K562 (cell line): Measurements from ENCODE around the gene FHIT. TPM values are rescaled to one million over a fixed set of nuclear protein-coding genes. Genes with fewer than 3 reads are reported as not detected.

Source experiments
- ATAC-seq: fragments of 200-7000 bp; cut with Tn5 transposase; 3 replicates; pipeline ENCODE4 v1.9.1; 2020; ENCODE audit warnings: moderate library complexity
- BruUV-seq: library from RNA; stranded (reverse); fragments of 400-500 nt; replicated peaks from 2 replicates; lab custom pipeline; 2021; lab: Mats Ljungman, UMichigan
- CTCF ChIA-PET: fragments of 300-600 bp; formaldehyde crosslinking; extraction: SDS; loops from one replicate; lab custom pipeline; 2021; ENCODE audit warnings: low intra/inter-chr PET ratio; lab: Yijun Ruan, JAX
- POLR2A ChIA-PET: fragments of 300-600, 350-650 bp; sonication (Branson Sonifier 250); formaldehyde crosslinking; extraction: SDS; loops from one replicate; lab custom pipeline; 2021; ENCODE audit warnings: antibody characterized with exemption, inconsistent platforms; lab: Yijun Ruan, JAX
- DNase-seq, 4 experiments: peaks; one replicate each; pipeline versions ENCODE4 v3.0.0 to v3.0.0-alpha.2; 2011 to 2018; ENCODE audit warnings: low spot score in 3 of 4, mixed read lengths in 3 of 4; ENCODE audit errors: extremely low read depth in 1 of 4
- FAIRE-seq: peaks from 2 replicates; lab custom pipeline; 2011; peaks lifted over from hg19 to GRCh38; lab: Jason Lieb, UNC
- H2AFZ ChIP-seq: 2 replicates; pipeline ENCODE4 v1.6.0; 2011; ENCODE audit warnings: low read depth, low read length, control low read depth, inconsistent platforms
- H3K27ac ChIP-seq: fragments of 200-600 bp; 3 replicates; pipeline ENCODE4 v1.8.0; 2011; ENCODE audit warnings: low read depth, mild to moderate bottlenecking, control low read depth, inconsistent platforms, low read length, moderate library complexity, mixed read lengths; ENCODE audit errors: extremely low read depth
- H3K27me3 ChIP-seq, 2 experiments: fragments of 300-600 bp in 1 of 2; 2 replicates in 1 of 2; 3 replicates in 1 of 2; pipeline versions ENCODE4 v1.6.0 to v1.8.0; 2011; ENCODE audit warnings: inconsistent platforms in 2 of 2, low read length in 2 of 2, mild to moderate bottlenecking in 1 of 2, mixed read lengths in 1 of 2, moderate library complexity in 1 of 2; ENCODE audit not compliant: control insufficient read depth in 2 of 2, insufficient read depth in 2 of 2
- H3K36me3 ChIP-seq: fragments of 300-600 bp; 3 replicates; pipeline ENCODE4 v1.8.0; 2011; ENCODE audit warnings: mild to moderate bottlenecking, low read length, inconsistent platforms; ENCODE audit not compliant: control insufficient read depth, insufficient read depth
- H3K4me1 ChIP-seq, 2 experiments: fragments of 200-600 bp in 1 of 2; replicated peaks in 1 of 2; 2 replicates in 1 of 2; 3 replicates in 1 of 2; pipeline versions ENCODE4 v1.5.1 to v1.8.0; 2011; ENCODE audit warnings: inconsistent platforms in 2 of 2, low read length in 2 of 2, mild to moderate bottlenecking in 1 of 2, mixed read lengths in 1 of 2, moderate library complexity in 1 of 2; ENCODE audit not compliant: control insufficient read depth in 2 of 2, insufficient read depth in 2 of 2
- H3K4me2 ChIP-seq: 2 replicates; pipeline ENCODE4 v1.6.1; 2011; ENCODE audit warnings: low read length, control low read depth, inconsistent platforms, mixed read lengths; ENCODE audit not compliant: insufficient read depth
- H3K4me3 ChIP-seq: fragments of 200-600 bp; sonication (generic), shearing (Covaris generic); 2 replicates; pipeline ENCODE4 v1.5.1; 2016; ENCODE audit warnings: control low read depth, inconsistent platforms
- H3K79me2 ChIP-seq: fragments of 200-600 bp; 3 replicates; pipeline ENCODE4 v1.8.0; 2011; ENCODE audit warnings: low read length, inconsistent platforms; ENCODE audit not compliant: control insufficient read depth, insufficient read depth
- H3K9ac ChIP-seq, 2 experiments: 2 replicates each; pipeline versions ENCODE4 v1.6.0 to v1.6.1; 2011; ENCODE audit warnings: low read depth in 2 of 2, low read length in 2 of 2, control low read depth in 1 of 2, inconsistent platforms in 1 of 2, mild to moderate bottlenecking in 1 of 2, mixed read lengths in 1 of 2; ENCODE audit not compliant: insufficient read depth in 1 of 2
- H3K9me1 ChIP-seq: one replicate; pipeline ENCODE4 v1.6.0; 2011; ENCODE audit warnings: inconsistent platforms, mild to moderate bottlenecking, low read length, moderate library complexity; ENCODE audit not compliant: control insufficient read depth, insufficient read depth
- H3K9me3 ChIP-seq: replicated peaks from 2 replicates; pipeline ENCODE4 v1.5.1; 2011; ENCODE audit warnings: low read depth, low read length, inconsistent platforms; ENCODE audit not compliant: control insufficient read depth, insufficient read depth
- H4K20me1 ChIP-seq: replicated peaks from 2 replicates; pipeline ENCODE4 v1.6.1; 2011; ENCODE audit warnings: low read length, inconsistent platforms, mixed read lengths; ENCODE audit not compliant: control insufficient read depth, insufficient read depth
- E2F1 ChIP-seq: sonication (generic); formaldehyde crosslinking; IDR thresholded peaks from 2 replicates; pipeline ENCODE4 v1.8.1; 2023; ENCODE audit warnings: mild to moderate bottlenecking, missing genetic modification reagents, moderate library complexity
- NR2F6 ChIP-seq: fragments of 450-650 bp; formaldehyde crosslinking; IDR thresholded peaks from 2 replicates; pipeline ENCODE4 v1.4.0; 2020; ENCODE audit warnings: mild to moderate bottlenecking
- PATZ1 ChIP-seq: fragments of 250-450 bp; sonication (Bioruptor Pico); IDR thresholded peaks from 2 replicates; pipeline ENCODE4 v1.5.0; 2020; ENCODE audit warnings: mild to moderate bottlenecking, borderline replicate concordance
- ZNF232 ChIP-seq: sonication (generic); formaldehyde crosslinking; IDR thresholded peaks from 2 replicates; pipeline ENCODE4 v1.8.0; 2022; ENCODE audit warnings: mild to moderate bottlenecking, missing genetic modification reagents
- WGBS: fragments of 100-300 bp; shearing (Covaris generic); methylation state at CpG from one replicate; pipeline ENCODE4 v1.1.6; 2016; ENCODE audit warnings: low coverage, mixed read lengths; ENCODE audit not compliant: insufficient coverage; ENCODE audit errors: missing lambda C conversion rate; 5-methylcytosine and 5-hydroxymethylcytosine counted together
- in situ Hi-C: fragments of 300-500 bp; cut with MboI; formaldehyde crosslinking; loops from 4 replicates; pipeline ENCODE4 v1.15.0; 2018; ENCODE audit warnings: inconsistent platforms, mixed read lengths
- intact Hi-C: fragments of 100-400 bp; cut with micrococcal nuclease; formaldehyde crosslinking; loops from 2 replicates; pipeline ENCODE4 v1.14.2; 2022
- polyA plus RNA-seq, 8 experiments: library from polyadenylated mRNA; depleted of rRNA in 4 of 8; stranded (reverse) in 5 of 8; unstranded in 3 of 8; fragments of >200 nt; fragmentation: Nextera tagmentation in 2 of 8; fragmentation: Illumina TruSeq in 1 of 8; extraction: Ambion mirVana in 2 of 8; extraction: Trizol in 1 of 8; gene quantifications; 2 replicates each; pipeline versions ENCODE4 v1.2.1 to v1.2.3, GENCODE V29; 2011 to 2014; ENCODE audit warnings: inconsistent platforms in 1 of 8, missing spikeins in 1 of 8
- total RNA-seq, 7 experiments: library from RNA; depleted of rRNA in 6 of 7; stranded (reverse); fragments of >200 nt in 6 of 7; fragmentation: Illumina TruSeq in 2 of 7; extraction: Trizol in 2 of 7; gene quantifications; 2 replicates each; pipeline versions ENCODE4 v1.2.1 to v1.2.3, GENCODE V29; 2011 to 2021; ENCODE audit warnings: low replicate concordance in 1 of 7
- TF ChIP-seq, protein P1 (sequence below): fragments of 250-450 bp; sonication (Bioruptor Pico); IDR thresholded peaks from 2 replicates; pipeline ENCODE4 v1.4.0; 2020; ENCODE audit warnings: mild to moderate bottlenecking, moderate library complexity

Gene FHIT
- total and polyA plus RNA-seq, 9 of the 15 experiments (the other 6 are each of a cell fraction or from before 2014, with no cell fraction given) = 1.7 to 9.1 (median 4.3) TPM

GRCh38 chr3:60669636-60670035, 581.6 kb downstream of the FHIT start:
- H3K36me3 ChIP-seq = no peaks in the 10 kb centered on the region
- H3K4me2 ChIP-seq = no peak overlapping the region
- H3K9ac ChIP-seq = no peak overlapping the region
- ChIA-PET POLR2A (no interaction called here), CTCF (no interaction called here)
- no peak for ATAC-seq
- no peak overlapping the region for H3K4me3 ChIP-seq
- no peak overlapping the region for H2AFZ ChIP-seq
- H3K4me1 ChIP-seq = no peaks in the 10 kb centered on the region
- no peak overlapping the region for H3K27ac ChIP-seq
- H3K27me3 ChIP-seq = no peaks in the 10 kb centered on the region
- no peaks in the 10 kb centered on the region for H3K79me2 ChIP-seq
- H4K20me1 ChIP-seq = no peaks in the 10 kb centered on the region
- no TSS peak for BruUV-seq
- no peak for FAIRE-seq
- intact Hi-C loops (no loop called here), in situ Hi-C loops (no loop called here)
- TF ChIP-seq, protein P1, sequence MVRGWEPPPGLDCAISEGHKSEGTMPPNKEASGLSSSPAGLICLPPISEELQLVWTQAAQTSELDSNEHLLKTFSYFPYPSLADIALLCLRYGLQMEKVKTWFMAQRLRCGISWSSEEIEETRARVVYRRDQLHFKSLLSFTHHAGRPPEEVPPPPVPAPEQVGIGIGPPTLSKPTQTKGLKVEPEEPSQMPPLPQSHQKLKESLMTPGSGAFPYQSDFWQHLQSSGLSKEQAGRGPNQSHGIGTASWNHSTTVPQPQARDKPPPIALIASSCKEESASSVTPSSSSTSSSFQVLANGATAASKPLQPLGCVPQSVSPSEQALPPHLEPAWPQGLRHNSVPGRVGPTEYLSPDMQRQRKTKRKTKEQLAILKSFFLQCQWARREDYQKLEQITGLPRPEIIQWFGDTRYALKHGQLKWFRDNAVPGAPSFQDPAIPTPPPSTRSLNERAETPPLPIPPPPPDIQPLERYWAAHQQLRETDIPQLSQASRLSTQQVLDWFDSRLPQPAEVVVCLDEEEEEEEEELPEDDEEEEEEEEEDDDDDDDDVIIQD (CRISPR knock-in tag) = no peak
- TF ChIP-seq ZNF232 (no peak), E2F1 (CRISPR knock-in tag) (no peak), NR2F6 (CRISPR knock-in tag) (no peak), PATZ1 (CRISPR knock-in tag) (no peak)
- DNase-seq = no peak
- H3K9me1 ChIP-seq = no peaks in the 10 kb centered on the region
- no CpG with 5 or more reads among the region's 1 CpG for WGBS
- no peaks in the 10 kb centered on the region for H3K9me3 ChIP-seq
